GM12872 (cell line): ENCODE results near the gene RAD51B.

Source experiments
- TF ChIP-seq, protein P1 (sequence below): IDR thresholded peaks from 3 replicates; pipeline ENCODE4 v1.5.1; 2011; ENCODE audit warnings: low read depth, mild to moderate bottlenecking, low read length, moderate library complexity; ENCODE audit not compliant: insufficient read depth

The RAD51B gene

DNA sequence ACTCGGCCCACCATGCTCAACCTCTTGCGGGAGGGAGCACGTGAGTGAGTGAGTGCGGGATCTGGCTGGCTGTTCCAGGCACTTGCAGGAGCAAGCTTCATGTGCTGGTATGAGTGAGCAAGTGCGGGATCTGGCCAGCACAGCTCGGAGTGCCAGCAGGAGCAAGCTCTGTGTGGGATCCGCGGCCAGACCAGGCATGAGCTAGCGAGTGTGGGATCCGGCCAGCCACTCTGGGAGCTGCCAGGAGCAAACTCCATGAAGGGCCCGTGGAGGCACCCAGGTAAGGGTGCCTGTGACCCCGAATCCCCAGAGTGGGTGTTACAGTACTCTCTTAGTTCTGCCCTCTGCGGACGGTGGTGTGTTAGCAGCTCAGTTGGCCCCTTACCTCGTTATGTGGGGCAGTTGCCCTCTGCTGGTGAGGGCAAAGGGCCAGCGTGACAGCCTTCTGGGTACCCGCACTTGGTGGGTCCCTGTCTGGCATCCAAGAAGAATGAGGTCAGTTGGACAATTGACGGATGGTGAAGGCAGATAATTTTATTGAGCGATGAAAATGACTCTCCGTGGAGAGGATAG is 38.3 kb downstream of the RAD51B start:
- TF ChIP-seq, protein P1, sequence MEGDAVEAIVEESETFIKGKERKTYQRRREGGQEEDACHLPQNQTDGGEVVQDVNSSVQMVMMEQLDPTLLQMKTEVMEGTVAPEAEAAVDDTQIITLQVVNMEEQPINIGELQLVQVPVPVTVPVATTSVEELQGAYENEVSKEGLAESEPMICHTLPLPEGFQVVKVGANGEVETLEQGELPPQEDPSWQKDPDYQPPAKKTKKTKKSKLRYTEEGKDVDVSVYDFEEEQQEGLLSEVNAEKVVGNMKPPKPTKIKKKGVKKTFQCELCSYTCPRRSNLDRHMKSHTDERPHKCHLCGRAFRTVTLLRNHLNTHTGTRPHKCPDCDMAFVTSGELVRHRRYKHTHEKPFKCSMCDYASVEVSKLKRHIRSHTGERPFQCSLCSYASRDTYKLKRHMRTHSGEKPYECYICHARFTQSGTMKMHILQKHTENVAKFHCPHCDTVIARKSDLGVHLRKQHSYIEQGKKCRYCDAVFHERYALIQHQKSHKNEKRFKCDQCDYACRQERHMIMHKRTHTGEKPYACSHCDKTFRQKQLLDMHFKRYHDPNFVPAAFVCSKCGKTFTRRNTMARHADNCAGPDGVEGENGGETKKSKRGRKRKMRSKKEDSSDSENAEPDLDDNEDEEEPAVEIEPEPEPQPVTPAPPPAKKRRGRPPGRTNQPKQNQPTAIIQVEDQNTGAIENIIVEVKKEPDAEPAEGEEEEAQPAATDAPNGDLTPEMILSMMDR: no peak

DNA sequence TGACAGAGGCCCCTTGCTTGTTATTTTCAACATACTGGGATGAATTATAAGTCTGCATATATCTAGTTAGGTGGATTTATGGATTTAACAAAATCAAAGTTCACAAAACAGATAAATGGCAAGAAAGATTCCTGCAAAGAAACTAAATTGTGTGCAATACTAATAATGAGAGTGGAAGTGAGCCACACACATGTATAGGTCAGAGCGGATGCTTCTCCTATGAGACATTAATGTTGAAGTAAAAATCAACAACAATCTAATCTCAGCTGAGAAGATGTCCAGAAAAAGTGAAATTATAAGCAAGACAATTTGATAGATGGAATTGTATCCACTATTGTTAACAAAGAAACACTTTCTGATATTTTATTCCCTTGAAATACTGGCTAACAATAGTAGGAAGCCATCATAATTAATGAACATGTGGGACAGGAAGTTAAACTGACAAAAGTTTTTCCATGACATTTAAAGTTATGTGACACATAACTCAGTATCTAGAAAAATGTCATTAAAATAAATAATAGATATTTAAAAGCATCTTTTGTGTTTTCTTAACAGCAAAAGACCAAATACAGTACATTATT is 39.7 kb downstream of the RAD51B start:
- TF ChIP-seq, protein P1: no peak

DNA sequence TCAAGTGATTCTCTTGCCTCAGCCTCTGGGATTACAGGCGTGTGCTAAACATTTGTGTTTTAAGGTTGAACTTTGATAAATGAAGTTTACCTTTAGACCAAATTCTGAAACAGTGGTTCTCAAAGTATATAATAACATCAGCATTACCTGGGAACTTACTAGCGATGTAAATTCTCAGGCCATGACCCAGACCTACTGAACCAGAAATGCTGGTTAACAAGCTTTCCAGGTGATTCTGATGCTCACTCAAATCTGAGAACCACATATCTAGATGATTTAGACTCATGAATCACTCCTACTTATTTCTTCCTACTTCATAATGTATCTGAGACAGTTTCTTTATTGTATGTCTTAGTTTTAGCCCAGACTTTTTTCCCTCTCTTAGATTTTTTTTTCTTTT is 43.6 kb downstream of the RAD51B start:
- TF ChIP-seq, protein P1: no peak

DNA sequence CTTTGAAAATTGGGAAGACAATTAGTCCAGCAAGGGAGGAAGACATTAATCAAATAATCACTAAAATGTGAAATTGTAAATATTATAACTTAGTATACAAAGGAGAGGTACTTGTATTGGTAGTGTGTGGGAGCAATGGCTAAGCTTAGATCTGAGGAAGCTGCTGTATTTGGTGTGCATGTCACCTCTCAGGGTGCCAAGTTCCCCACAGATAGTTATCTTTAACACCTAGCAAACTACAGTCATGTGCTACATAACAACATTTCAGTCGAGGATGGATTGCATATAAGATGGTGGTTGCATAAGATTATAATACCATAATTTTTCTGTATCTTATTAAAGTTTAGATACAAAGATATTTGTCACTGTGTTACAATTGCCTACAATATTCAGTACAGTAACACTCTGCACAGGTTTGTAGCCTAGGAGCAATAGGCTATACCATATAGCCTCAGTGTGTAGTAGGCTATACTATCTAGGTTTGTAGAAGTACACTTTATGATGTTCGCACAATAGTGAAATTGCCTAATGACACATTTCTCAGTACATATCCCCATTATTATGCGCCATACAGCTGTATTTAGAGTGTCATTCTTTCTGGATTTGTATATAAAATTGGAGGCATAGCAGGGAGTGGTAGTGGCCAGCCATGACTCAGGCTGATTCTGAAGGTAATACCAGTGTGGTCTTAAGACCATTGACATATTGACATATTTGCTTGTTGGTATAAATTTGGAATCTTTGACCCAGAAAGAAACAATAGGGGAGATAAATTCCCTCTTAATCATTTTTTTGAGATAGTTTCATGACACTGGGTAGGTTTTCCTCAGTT is 55.8 kb downstream of the RAD51B start:
- TF ChIP-seq, protein P1: no peak

DNA sequence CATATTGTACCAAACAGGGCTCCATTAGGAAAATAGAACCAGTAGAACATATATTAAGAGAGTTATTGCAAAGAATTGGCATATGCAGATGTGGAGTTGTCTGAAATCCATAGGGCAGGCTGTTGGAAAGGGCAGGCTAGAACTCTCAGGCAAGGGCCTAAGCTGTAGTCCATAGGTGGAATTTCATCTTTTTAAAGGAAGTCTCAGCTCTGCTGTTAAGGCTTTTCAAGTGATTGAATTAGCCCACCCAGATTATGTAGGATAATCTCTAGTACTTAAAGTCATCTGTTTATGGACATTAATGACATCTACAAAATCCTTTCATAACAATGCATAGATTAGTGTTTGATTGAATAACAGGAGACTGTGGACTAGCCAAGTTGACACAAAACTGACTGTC is 59.4 kb downstream of the RAD51B start:
- TF ChIP-seq, protein P1: no peak

DNA sequence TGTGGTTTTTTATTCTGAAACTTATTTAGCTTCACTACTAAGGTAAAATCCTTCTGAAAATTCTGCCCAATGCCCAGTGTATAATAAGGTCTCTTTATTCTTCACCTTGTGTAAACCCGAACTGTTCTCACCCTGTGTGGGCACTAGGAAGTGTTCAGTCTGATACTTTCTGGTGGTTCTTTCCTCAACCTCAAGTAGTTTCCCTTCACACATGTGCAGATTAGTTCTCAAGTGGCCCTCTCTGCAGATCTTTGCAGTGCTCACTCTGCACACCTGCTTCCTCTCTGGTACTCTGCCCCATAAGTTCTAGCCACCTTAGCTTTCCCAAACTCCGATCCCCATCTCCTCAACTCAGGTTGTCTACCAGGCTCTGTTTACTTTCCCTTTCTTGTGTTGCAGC is 61.6 kb downstream of the RAD51B start:
- TF ChIP-seq, protein P1: no peak

DNA sequence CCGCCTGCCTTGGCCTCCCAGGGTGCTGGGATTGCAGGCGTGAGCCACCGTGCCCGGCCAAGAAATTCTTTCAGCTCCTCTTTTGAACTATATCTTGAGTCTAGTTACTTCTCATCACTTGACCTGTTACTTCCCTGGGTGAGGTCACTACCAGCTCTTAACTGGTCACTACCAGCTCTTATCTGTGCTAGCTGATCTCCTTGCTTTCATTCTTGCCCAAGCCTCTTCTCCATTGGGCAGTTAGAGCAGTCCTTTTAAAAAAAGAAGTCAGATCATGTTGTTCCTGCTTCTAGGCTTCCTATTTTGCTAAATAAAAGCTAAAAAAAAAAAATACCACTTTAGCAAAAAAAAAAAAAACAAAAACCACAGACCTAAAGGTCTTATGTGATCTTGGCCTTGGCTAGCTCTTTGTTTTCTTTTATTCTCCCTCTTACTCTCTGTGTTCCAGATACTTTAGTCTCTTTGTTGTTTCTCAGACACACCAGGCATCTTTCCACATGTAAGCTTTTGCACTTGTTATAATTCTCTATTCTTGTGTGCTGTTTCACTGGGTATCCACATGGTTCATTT is 63.5 kb downstream of the RAD51B start:
- TF ChIP-seq, protein P1: no peak
